ELR (cell line): Measurements from ENCODE around the gene TEX261.
"Not testable (repeated sequence)": the region's sequence is repeated elsewhere in the genome, so short reads cannot be mapped to it uniquely, and the experiment has no call there.

Experiments used
- DNase-seq: peaks from one replicate; pipeline ENCODE4 v3.0.0-alpha.2; 2015; ENCODE audit warnings: low read depth

TEX261 gene

GRCh38 chr2:70999931-71000330 lies 5.3 kb upstream of the TEX261 start:
- DNase-seq = not testable (repeated sequence)

DNA sequence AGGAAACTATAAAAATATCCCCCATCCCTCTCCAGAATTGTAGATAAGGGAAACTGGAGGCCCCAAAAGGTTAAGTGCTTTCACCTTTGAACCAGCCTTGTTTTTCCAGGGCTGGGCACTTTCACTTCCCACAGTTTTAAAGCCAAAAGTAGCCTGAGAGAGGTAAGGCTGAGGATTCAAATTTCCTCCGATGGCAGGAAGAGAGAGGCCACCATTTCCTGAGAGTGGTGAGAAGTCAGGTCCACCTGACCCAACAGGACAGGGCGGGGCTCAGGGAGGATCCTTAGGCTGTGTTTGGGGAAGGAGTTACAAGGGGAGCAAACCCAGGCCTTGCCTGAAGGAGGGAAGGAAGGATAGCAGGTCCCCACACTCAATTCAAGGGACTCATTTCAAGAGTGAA lies 4.7 kb upstream of the TEX261 start:
- DNase-seq = no peak

DNA sequence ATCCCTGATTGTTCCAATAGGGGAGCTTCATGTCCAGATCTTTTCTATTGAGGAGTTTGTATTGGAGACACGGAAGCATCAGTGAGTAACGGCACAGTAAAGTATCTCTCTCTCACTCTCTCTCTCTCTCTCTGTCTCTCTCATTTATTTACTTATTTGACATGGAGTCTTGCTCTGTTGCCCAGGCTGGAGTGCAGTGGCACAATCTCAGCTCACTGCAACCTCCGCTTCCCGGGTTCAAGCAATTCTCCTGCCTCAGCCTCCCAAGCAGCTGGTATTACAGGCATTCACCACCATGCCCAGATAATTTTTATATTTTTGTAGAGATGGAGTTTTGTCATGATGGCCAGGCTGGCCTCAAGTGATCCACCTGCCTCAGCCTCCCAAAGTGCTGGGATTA lies 4.2 kb upstream of the TEX261 start:
- not testable (repeated sequence) for DNase-seq

DNA sequence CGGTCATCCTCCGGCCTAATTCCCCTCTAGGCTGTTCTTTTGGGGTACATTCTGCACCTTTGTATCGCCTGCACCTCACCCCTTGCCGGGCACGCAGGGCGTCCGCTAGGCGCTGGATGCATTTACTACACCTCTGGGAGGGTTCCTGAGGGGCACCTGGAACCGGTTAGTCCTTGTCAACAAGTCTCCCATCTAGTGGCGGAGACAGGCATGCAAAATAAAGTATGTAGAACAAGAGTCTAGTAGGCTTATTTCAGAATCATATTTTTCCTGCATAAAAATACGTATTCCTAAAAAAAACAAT lies 705 bp upstream of the TEX261 start:
- peak; percentile 65 for DNase-seq

- DNase-seq = peak; percentile 50
These were observed 519 bp downstream of the TEX261 start for GRCh38 chr2:70994009-70994698.

DNA sequence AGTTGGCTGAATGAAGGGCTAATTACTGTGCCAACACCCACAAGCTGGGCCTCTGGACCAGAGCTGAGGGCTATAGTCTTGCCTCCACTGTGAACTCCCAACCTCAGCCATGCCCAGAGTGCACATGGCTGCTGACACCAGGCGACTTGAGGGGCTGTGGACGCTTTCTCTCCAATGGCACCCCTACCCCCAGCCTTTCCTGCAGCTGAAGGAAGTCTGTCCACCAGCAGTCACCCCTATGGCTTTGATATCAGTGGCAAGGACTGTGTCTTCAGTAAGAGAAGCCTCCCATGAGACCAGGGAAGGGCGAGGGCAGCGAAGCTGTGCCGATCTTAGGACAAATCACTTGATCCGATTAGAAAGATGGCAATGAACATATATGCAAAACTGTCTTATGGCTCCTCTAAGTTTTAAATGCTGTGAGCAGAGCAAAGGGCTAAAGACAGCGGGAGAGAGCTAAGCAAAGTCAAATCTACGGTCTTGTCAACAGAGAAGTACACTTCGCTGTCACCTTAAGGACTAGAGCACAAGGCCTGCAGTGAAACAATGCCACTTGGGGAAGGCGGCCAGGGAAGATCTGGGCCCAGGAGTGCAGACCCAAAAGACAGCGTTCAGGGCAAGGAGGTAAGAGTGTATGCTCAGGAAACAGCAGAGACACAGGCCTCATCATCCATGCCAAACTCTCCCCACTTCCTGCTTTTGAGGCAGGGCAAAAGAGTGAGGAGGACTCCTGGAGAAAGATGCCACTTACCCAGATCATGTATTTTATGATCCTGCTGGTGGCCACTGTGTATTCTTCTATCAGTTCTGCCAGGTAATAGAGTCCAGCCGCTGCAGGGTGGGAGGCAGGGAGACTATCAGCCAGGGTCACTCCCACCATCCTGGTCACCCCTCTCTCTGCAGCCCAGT lies 1.5 kb downstream of the TEX261 start:
- DNase-seq = no peak

DNA sequence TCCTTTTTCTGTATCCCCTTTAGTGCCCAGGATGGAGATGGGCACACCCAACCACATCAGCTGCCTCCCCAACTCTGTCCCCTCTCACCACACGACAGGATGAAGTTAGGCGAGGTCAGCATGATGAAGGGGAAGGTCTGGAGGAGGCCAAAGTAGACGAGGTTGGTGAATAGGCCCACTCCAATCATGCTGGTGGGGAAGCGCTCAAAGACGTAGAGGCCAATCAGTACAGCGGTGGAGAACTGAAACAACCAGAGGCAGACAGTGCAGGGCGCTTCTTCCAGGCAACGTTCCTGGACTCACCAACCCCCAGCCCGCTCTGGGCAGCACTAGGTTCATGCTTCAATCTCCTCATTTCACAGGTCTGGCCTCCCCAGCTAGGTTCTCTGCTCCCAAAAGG lies 2.9 kb downstream of the TEX261 start:
- DNase-seq = no peak

DNA sequence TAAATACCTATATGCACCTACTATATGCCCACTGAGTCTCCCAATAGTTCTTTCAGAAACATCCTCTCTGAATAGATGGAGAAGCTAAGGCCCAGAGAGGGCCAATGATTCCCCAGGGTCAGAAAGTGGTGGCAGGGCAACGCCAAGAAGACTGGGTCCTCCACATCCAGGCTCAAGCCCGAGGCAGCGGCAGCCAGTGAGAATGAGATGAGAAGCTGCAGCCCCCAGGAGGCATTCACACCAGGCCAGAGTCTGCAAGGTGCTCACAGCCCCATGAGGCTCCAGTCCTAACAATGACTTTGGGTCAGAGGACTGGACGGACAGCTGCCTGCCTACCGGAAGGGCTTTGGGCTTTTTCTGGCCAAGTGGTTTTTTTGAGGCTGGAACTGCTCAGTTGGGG lies 3.5 kb downstream of the TEX261 start:
- DNase-seq = no peak

- DNase-seq = no peak
These were observed 4.5 kb downstream of the TEX261 start for GRCh38 chr2:70990216-70990615.

DNA sequence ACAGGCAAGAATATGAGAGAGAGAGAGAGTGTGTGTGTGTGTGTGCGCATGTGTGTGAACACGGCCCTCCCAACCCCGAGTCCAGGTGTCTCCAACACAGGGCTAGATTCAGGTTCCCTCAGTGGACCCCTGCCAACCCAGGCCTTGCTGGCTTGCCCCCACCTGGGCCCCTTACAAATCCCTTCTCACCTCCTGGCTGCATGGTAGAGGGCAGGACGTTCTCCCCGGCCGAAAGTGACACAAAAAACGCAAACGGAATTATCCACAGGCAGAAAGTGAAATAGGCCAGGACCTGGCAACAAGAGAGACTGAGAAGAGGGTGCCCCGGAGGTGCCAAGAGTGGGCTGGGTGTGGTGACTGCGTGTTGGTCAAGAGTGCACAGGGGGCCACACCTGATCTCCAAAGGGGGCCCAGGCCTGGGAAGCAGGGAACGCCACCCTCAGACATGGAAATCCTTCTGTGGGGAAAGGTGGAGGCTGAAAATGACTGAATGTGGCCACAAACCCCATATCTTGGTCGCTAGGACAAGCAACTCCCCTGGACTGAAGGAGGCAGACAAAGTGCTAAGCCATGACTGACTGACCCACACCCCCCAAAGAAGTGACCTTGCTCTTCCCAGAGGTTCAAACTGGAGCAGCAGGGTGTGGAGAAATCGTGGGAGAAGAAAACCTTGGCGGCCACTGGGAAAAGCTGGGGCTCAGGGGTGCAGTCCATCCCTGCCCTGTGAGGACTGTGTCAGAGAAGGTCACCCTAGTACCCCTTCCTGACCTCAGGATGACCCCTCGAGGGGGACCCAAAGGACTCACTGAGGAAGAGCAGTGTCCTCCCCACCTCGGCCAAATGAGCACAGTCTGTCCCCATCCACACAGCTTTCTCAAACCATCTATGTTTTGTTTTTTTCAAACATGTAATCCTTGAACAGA lies 5.7 kb downstream of the TEX261 start:
- DNase-seq = no peak

DNA sequence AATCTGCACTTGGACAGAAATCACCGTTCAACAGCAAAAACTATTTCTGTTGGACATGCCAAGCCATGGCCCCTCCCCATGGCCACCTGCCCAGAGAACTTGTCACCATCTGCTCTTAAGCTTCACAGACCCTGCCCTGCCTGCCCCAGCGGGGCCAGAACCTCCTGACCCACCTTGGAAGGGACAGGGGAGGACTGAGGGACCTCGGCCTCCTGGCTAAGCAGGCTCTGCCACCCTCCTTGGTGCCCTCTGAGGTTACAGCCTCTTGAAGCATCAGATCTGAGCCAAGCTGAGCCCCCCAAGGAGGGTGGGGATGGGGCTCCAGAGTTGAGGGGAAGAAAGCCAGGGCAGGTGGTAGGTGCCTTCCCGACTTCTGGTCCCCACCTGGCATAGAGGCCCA lies 6.5 kb downstream of the TEX261 start:
- DNase-seq = no peak

DNA sequence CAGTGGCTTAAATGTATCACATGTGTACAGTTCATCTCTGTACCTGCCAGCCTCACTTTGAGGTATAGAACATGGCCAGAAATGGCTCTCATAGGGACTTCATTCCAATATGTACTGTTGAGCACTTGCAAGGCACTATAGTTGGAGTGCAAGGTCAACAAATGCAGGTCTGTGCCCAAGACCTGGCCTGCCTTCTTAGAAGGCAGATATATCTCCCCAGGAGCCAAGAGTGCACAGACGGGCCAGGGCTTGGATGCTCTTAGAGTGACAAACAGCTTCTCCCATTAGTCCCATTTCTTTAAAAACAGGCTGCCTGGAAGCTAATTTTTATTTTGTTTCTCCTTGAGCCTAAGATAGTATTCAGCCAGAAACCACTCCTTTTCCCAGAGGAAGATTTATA lies 7.3 kb downstream of the TEX261 start:
- no peak for DNase-seq

DNA sequence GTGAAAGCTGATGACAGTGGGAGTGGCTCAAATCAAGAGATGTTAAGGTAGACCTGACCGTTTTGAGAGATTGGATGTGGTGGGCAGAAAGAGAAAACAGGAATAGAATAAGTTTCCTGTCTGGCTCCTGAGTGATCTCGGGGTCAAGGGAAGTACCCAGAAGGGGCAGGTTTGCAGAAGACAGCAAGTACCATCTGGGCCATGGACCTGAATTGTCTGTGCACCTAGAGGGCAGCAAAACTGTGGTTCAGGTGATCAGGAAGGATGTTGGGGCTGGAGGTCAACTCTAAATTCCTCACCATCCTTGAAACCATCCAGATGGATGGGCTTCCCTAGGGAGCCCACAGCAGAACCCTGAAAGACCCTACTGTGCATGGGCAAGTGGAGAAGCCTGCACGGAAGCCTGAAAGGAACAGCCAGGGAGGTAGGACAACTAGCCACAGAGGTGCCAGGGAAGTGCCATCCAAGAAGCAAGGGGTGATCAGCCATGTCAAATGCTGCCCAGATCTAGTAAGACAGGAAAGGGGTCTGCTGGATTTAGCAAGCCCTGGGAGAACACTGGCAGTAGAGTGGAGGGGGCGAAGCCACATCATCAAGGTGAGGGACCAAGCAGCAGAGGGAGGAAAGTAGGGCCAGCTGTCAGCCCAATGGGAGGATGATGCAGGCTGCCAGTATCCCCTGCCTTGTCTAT lies 8.0 kb downstream of the TEX261 start:
- no peak for DNase-seq

DNA sequence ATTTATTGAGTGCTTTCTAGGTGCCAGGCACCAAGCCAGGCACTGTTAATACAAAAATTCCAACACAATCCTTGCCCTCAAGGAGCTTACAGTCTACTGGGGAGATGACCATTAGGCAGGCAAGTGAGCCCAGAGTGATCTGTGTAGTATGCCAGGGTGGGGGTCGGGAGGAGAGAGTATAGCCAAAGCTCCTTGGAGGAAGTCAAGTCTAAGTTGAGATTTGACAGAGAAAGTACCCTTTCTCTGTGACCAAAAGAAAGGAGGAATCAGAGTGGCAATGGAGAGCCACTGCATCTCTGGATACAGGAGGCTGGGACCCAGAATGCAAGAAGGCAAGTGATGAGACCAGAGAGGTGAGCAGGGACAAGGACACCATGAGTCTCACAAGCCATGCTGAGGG lies 8.7 kb downstream of the TEX261 start:
- DNase-seq = no peak

DNA sequence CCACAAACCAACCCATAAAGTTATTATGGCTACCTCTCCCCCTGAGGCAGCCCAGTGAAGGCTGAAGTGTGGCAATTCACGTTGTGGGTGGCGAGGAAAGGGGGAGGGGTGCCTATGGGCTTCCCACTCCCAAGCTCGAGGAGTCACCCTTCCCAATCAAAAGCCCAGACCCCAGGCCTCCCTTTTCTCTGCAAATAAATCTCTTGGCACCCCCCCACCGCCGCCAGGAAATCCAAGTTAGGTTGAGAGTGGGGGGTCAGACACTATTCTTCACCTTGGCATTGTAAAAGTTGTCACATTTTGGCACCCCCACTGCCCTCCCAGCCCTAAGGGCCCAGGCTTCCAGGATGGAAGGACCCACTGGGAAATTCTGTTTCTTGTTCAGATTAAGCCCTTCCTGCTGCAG lies 9.4 kb downstream of the TEX261 start:
- no peak for DNase-seq

GRCh38 chr2:70984576-70985282 lies 9.9 kb downstream of the TEX261 start:
- peak; percentile 50 for DNase-seq

DNA sequence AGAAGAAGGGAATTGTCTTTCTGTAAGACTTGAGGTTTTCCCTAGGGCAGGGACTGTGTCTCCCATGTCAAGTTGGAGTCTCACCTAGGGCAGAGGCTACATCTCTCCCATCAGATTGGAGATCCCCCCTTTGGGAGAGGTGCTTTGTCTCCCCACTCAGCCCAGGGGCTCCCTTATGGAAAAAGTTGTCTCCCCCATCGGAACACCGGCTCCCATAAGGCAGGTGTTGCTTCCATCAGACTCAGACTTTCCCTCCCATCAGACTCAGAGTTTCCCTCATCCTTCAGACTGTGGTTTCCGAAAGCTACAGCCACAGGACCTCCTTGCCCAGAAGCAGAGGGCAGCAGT lies 10.5 kb downstream of the TEX261 start:
- no peak for DNase-seq

DNA sequence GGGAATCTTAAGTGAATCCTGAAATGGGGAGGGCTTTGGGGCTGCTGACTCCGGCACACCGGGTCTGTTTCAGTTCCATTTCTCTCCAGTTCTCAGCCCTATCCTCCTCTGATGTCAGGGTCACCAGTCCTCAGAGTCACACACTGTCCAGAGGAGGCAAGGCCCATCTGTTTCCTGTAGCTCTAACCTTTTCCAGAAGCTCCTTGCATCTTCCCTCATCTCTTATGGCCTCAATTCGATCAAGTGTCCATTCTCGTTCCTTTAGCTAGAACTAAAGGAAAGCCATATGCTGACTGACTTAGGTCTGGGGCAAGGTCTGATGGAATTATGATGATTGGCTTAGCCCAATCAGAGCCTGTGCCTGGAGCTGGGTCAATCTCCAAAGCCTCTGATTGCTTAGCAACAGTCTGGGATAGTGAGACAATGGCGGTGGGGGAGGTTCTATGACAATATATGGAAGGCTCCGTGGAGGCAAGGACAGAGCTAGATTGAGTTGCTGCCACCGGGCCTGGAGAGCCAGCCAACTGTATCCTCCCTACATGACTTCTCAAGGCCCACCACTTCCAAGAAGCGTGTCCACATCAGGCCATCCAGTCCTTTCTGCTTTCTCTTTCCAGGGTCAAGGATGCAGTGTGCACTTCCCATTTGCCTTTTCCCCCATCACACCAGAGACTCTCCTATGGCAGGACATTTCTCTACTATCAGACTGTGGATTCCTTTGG lies 11.0 kb downstream of the TEX261 start:
- DNase-seq = no peak

DNA sequence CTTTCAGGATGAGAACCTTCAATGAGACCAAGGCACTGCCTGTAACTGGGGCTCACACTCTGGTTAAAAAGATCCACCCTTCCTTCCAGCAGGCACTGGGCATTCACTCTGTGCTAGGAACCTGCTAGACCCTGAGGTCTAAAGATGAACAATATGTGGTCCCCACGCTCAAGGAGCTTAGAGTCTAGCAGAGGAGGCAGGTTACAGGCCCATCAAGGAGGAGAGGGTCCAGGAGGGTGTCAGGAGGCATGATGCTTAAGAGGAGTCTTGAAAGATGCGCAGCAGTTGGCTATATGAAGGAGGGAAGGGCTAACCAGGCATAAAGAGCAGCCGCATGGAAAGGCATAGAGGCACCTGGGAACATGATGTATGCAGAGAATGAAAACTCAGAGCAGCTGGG lies 11.7 kb downstream of the TEX261 start:
- no peak for DNase-seq

GRCh38 chr2:70981866-70982810 lies 12.5 kb downstream of the TEX261 start:
- no peak for DNase-seq
